Measurements from ENCODE around the gene TOR3A.
"Not testable (repeated sequence)": the region's sequence is repeated elsewhere in the genome, so short reads cannot be mapped to it uniquely, and the experiment has no call there.

The TOR3A gene

GRCh38 chr1:179137617-179138255 is 55.9 kb downstream of the TOR3A start:
- Histone ChIP-seq H3K27me3 (no peaks in the 10 kb centered on the region), H3K4me1 (peaks cover 0 to 36% (median 0%) of the 10 kb centered on the region in 4 donors), H3K27ac (no peak overlapping the region), H3K36me3 (no peaks in the 10 kb centered on the region), H3K9me3 (no peaks in the 10 kb centered on the region), H3K4me3 (no peak overlapping the region)
- intact Hi-C loops (cut with DNase I; ENCODE audit: low total_unique reads), result no loop called here
- no peak for DNase-seq
- no peak for TF ChIP-seq CTCF (IDR thresholded peaks at IDR 0.05)

GRCh38 chr1:179138755-179139154 is 56.9 kb downstream of the TOR3A start:
- peaks cover 0 to 46% (median 5%) of the 10 kb centered on the region in 4 donors for H3K4me1 ChIP-seq
- H3K9me3 ChIP-seq; H3K27ac ChIP-seq; H3K36me3 ChIP-seq; H3K27me3 ChIP-seq; DNase-seq; H3K4me3 ChIP-seq; intact Hi-C loops (cut with DNase I; ENCODE audit: low total_unique reads): not testable (repeated sequence)

GRCh38 chr1:179141592-179142251 is 59.9 kb downstream of the TOR3A start:
- Histone ChIP-seq H3K27me3 (no peaks in the 10 kb centered on the region), H3K27ac (peak overlapping the region; percentile 38 to 59), H3K4me1 (peaks cover 0 to 48% (median 5%) of the 10 kb centered on the region in 4 donors), H3K4me3 (peak overlapping the region; percentile 15 to 47), H3K36me3 (no peaks in the 10 kb centered on the region), H3K9me3 (no peaks in the 10 kb centered on the region)
- no peak for DNase-seq
- TF ChIP-seq CTCF (IDR thresholded peaks at IDR 0.05), result no peak
- intact Hi-C loops (cut with DNase I; ENCODE audit: low total_unique reads), result no loop called here

GRCh38 chr1:179142889-179143299 is 61.0 kb downstream of the TOR3A start:
- peak overlapping the region; percentile 15 to 47 for H3K4me3 ChIP-seq
- H3K4me1 ChIP-seq, result peaks cover 0 to 40% (median 5%) of the 10 kb centered on the region in 4 donors
- no peak for DNase-seq
- no peak for TF ChIP-seq CTCF (IDR thresholded peaks at IDR 0.05)
- intact Hi-C loops (cut with DNase I; ENCODE audit: low total_unique reads), result no loop called here
- no peaks in the 10 kb centered on the region for H3K36me3 ChIP-seq
- H3K27ac ChIP-seq, result peak overlapping the region; percentile 38 to 59
- no peaks in the 10 kb centered on the region for H3K27me3 ChIP-seq
- H3K9me3 ChIP-seq, result no peaks in the 10 kb centered on the region

- intact Hi-C loops (cut with DNase I; ENCODE audit: low total_unique reads), result no loop called here
- TF ChIP-seq CTCF (IDR thresholded peaks at IDR 0.05), result no peak
- H3K27me3 ChIP-seq, result no peaks in the 10 kb centered on the region
- peak overlapping the region in 1 of 2 donors; percentile 47 for H3K4me3 ChIP-seq
- H3K27ac ChIP-seq, result peak overlapping the region; percentile 38 to 59
- no peaks in the 10 kb centered on the region for H3K9me3 ChIP-seq
- H3K4me1 ChIP-seq, result peaks cover 0 to 35% (median 5%) of the 10 kb centered on the region in 4 donors
- H3K36me3 ChIP-seq, result no peaks in the 10 kb centered on the region
- no peak for DNase-seq
These were observed 61.5 kb downstream of the TOR3A start for GRCh38 chr1:179143322-179143721.

GRCh38 chr1:179144626-179145025 is 62.8 kb downstream of the TOR3A start:
- intact Hi-C loops (cut with DNase I; ENCODE audit: low total_unique reads), result no loop called here
- Histone ChIP-seq H3K4me3 (no peak overlapping the region), H3K36me3 (no peaks in the 10 kb centered on the region), H3K27ac (no peak overlapping the region), H3K9me3 (peaks cover 0 to 2% (median 0%) of the 10 kb centered on the region in 3 donors), H3K4me1 (peaks cover 0 to 35% (median 5%) of the 10 kb centered on the region in 4 donors), H3K27me3 (no peaks in the 10 kb centered on the region)
- no peak for TF ChIP-seq CTCF (IDR thresholded peaks at IDR 0.05)
- DNase-seq, result no peak

All from tibial artery (tissue), 4 donors.